GM19043 (cell line): ENCODE results near the gene C1orf21.
"Not testable (repeated sequence)": the region's sequence is repeated elsewhere in the genome, so short reads cannot be mapped to it uniquely, and the experiment has no call there.

ENCODE experiments used
- ATAC-seq: cut with Tn5 transposase; IDR thresholded peaks from one replicate; pipeline ENCODE4 v1.9.1; 2021; ENCODE audit warnings: low read depth; ENCODE audit not compliant: unreplicated experiment

Gene C1orf21

DNA sequence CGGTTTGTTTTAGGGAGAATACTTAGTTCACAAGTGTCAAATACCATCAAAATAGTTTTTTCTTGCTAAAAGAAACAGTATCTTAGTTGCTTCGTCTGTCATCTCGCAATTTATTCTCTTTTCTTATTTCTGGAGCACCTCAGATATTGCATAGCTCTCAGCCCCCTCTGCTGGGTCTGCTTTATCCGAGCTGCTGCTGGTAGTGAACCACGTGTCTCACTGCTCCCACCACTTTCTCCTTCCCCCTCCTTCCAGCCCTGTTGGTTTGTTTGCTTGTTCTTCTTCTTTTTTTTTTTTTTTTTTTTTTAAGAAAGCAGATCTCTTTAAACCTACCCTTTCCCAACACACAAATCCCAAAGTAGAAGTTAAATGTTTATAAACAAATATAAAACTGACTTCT is 197.0 kb downstream of the C1orf21 start:
- ATAC-seq = no peak

GRCh38 chr1:184588701-184589100 is 201.9 kb downstream of the C1orf21 start:
- no peak for ATAC-seq

DNA sequence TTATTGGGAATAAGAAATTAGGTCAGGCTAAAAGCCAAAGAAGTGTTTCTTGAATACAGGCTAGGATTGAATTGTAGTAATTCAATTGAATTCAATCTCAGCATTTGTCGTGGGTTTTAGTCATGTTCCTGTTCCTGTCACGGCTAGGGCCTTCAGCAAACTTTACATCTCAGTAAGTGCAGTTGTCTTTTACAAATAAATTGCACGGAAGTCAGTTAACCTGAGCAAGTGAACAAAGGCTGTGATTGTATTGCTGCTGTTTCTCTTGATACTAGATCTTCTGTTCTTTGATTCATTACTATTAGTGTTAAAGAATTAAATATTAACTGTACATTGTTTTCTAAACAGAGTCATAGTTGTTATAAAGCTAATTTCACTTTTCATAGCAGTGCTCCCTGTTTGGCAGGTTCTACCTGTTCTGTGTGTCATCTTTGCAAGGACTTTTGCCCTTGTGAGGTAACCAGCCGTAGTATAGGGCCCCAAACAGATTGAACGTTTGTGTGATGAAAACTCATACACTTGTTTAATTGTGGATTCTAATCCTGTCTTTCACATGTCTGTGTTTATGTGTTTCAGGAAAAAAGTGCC is 203.4 kb downstream of the C1orf21 start:
- no peak for ATAC-seq

DNA sequence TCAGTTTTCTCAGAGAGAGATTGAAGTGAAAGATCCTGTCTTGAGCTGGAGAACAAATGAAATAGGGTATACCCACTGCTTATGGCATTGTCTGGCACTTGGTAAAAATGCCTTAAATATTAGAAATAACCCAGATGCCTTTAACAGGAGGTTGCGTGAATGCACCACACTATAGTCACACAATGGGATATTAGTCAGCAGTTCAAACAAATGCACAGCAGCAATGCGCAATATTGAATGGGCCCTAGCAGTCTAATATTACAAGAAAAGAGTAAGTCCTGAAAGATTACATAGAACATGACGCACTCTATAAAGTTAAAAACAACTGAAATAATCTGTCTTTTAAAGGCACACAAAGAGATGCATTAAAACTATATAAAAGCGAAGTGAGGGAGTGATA is 206.8 kb downstream of the C1orf21 start:
- no peak for ATAC-seq

DNA sequence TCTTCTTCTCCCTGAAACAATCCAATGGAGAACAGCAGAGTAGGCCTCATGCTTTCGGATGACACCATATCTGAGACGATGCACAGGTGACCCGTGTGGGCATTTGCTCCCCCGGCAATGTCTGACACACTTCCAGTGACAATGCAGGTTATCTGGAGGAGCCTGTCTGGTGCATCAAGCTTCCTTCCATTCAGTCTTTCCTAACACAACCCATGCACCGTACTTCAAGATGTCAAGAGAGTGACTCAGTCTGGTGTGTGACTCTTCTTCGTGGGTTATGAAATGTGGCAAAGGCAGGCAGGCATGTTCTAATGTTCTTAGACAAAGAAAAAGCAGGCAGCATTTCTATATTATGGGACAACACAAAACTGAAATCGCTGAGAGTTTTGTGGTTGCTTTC is 208.8 kb downstream of the C1orf21 start:
- no peak for ATAC-seq

DNA sequence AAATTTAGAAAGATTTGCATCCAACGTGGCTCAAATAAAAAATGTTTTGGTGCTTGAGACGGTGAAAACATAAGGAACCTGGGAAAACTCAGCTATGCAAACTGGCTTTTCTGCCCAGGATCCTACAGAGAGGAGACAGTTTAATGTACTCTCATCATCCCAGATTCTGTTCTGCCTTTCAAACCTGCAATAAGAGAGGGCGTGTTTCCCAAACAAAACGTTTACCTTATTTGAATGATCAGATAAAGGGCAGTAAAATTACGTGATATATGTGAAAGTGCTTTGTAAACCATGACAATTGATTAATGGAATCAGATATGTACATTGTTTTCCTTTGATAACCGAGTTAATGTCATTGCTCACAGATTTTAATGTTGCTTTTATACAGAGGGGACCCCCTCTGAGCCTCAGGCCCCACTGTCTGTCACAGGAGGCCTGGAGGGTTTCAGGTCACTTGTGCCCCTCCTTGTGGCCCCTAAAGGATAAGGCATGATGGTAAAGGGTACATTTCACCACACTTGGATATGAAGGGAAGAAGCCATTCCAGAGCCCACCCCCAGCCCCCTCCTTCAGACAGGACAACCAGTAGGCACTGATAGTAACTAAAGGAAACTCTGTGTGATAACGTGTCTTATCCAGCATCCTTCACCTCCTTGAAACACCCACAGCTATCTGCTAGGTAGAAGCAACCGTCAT is 210.3 kb downstream of the C1orf21 start:
- ATAC-seq = no peak

DNA sequence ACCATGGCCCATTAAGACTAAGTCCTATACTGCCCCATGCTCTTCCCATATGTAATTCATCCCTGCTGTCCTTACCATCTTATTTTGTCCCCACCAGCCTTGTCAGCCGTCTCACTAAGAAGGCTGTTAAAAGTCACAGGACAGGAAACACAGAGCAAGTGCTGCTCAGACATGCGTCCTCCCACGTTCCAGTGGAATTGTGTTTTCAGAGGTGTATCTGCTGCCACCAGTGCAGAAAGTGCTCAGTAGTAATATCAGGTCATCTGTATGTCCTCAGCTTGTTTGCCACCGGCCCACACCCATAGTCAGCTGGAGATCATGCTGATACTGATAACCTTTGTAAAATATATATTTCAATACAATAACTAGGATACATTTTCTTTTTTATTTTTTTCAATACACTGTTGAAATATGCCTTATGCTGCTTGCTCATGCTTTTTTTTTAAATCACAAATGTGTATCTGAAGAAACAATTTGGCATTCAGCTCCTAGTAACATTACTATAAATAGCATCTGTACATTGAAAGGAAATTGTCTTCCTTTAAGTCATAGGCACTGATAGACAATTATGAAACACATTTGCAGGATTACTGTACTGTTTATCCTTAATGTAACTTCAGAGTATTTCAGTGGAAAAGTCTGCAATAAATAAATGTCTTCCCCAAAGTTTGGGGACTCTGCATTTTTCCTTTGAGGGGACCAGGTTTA is 211.0 kb downstream of the C1orf21 start:
- no peak for ATAC-seq

GRCh38 chr1:184598403-184599193 is 211.8 kb downstream of the C1orf21 start:
- no peak for ATAC-seq

DNA sequence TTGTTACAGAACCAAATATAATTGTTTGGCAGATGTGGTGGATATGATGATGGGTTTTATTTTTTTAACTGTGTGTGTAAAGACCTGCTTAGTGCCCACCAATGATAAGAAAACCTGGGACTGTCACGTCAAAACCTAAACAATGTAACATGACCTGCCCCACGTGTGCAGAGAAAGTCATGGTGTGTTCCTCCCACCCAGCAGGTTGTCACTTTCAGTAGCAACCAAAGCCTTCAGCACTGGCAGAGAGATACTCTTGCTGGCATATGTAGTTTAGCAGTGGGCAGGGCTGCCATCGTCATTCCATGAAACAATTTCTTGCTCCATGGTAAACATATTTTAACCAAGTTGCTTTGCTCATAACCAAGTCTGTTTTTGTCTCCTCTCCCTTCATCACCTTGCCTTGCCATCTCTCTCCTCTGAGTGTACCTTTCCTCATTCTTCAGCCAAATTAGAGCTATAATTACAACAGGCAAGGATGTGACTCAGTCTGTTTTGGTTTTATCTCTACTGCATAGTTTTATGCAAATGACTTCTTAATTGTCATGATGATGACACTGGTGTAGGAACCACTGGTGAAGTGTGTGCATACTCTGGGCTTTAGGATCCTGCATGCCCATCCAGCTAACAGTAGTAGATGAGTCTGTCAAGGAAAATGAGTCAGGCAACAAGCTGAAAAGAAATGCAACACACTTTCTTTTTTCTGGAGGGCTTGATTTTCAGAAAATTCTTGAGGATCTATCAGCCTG is 217.5 kb downstream of the C1orf21 start:
- ATAC-seq = no peak

DNA sequence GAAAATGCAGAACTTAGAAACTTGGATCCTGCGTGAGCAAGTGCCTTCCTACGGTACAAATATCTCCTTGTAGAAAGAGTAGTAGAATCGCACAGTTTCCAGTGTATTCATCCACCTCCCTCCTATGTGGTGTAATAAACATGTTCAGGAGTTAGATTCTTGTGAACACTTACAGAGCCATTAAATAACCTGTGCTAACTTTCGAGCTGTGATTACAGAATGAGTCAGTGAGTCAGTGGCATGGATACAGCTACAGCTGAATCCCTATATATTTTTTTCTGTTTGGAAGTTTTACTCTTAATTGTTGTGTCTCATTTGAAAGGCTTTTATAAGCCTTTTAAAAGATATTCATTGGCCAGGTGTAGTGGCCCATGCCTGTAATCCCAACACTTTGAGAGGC is 219.1 kb downstream of the C1orf21 start:
- no peak for ATAC-seq

- ATAC-seq = no peak
Measured at GRCh38 chr1:184606786-184607185, 220.0 kb downstream of the C1orf21 start.

GRCh38 chr1:184608581-184608980 is 221.8 kb downstream of the C1orf21 start:
- ATAC-seq = no peak

DNA sequence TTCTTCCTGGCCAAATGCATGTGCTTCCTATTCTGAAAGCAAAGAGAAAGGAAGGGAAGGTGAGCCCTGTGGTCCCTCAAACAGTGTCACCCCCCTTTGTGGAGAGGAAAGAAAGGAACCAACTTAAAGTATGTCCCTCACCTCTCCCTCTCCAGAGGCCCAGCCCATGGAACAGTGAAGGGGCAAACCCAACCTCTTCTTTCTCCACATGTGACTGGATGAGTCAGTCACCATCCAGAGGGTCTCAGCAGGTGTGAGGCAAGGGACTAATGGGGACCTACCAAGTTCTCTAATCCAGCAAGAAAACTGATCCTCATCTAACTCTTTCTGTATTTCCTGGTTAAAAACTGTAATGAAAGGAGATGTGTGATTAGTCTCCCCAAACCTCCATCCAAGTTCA is 222.2 kb downstream of the C1orf21 start:
- no peak for ATAC-seq

DNA sequence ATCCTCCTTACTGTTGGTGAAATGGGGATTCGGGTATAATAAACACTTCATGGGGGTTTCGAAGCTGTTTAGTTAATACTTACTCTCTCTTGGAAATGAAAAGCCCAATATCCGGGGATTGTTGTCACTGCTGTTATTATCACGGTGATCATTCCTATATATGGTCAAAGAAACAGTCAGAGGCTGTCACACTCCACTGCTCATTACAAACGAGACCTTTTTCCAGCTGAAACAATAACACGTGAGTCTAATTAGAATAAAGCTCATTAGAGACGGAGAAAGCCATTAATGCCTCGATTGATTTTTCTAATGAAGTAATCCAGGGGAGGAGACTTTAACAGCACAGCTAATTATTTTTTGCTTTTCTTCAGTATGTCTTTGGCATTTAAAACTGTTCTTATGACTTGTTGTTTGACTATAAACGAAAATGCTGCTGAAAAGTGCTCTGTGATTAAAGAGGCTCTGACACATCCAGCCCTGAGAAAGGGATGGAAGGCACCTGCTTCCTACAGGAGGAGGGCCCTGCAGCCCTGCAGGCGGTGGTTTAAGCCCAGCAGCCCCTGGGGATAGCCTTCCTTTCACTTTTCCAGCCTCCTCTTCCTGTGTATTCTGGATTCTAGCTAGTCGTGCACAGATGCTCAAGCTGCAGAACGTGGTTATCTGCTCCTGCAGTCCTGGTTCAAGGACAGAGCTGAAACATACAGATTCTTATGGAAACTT is 224.2 kb downstream of the C1orf21 start:
- ATAC-seq = no peak

GRCh38 chr1:184612229-184612628 is 225.4 kb downstream of the C1orf21 start:
- not testable (repeated sequence) for ATAC-seq

DNA sequence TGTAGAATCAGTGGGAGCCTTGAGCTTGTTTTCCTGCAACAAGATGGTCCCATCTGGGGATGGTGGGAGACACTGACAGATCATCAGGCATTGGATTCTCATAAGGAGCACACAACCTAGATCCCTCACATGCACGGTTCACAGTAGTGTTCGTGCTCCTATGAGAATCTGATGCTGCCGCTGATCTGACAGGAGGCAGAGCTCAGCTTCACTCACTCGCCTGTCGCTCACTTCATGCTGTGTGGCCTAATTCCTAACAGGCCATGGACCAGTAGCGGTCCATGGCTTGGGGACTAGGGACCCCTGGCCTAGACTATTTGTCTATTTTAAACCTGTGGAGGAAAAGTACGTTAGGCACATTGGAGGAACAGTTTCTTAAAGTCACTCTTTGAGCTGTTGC is 227.8 kb downstream of the C1orf21 start:
- ATAC-seq = no peak

- no peak for ATAC-seq
Measured at GRCh38 chr1:184615301-184615700, 228.5 kb downstream of the C1orf21 start.

- no peak for ATAC-seq
Measured at GRCh38 chr1:184616504-184616903, 229.7 kb downstream of the C1orf21 start.

DNA sequence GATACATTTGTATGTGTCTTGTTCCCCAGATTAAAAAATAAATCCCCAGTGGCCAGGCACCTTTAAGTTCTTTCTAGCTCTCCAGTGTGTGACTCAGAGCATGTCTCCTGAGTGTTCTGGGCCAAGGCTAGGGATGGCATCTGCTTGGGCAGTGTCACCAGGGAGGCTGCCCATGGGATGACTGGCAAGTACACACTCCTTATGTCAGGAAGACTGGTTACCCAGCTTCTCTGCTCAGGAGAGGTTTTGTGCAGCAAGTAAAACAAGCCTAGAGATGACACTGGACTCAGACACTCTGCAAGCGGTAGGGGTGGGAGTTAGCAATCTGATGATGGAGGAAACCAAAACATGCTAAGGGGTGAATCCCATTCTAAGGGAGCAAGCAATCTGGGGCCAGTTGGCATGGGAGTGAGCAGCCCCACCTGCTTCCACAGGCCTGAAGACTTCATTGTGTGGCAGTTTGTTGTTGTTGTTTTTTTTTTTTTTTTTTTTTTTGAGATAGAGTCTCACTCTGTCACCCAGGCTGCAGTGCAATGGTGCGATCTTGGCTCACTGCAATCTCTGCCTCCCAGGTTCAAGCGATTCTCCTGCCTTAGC is 230.7 kb downstream of the C1orf21 start:
- ATAC-seq = no peak
